Keratinocyte (primary cell): ENCODE data around the gene ERGIC1. TPM values are rescaled to one million over a fixed set of nuclear protein-coding genes. Genes with fewer than 3 reads are reported as not detected.

Source experiments
- DNase-seq: peaks from one replicate; pipeline ENCODE4 v3.0.0-alpha.2; 2011; ENCODE audit warnings: low read depth, missing footprints, low spot score
- FAIRE-seq: peaks from 2 replicates; lab custom pipeline; 2011; peaks lifted over from hg19 to GRCh38; lab: Jason Lieb, UNC
- H2AFZ ChIP-seq: 2 replicates; pipeline ENCODE4 v1.6.0; 2012; ENCODE audit warnings: low read length, control low read depth, inconsistent platforms; ENCODE audit not compliant: control insufficient read depth
- H3K27ac ChIP-seq: 2 replicates; pipeline ENCODE4 v1.5.1; 2011; ENCODE audit warnings: low read length; ENCODE audit not compliant: control insufficient read depth, insufficient read depth
- H3K27me3 ChIP-seq: 3 replicates; pipeline ENCODE4 v1.6.0; 2011; ENCODE audit warnings: low read length; ENCODE audit not compliant: control insufficient read depth, insufficient read depth; ENCODE audit errors: extremely low read depth
- H3K36me3 ChIP-seq, 2 experiments: 2 replicates in 1 of 2; 3 replicates in 1 of 2; pipeline ENCODE4 v1.5.1; 2011; ENCODE audit warnings: low read length in 2 of 2, mild to moderate bottlenecking in 1 of 2; ENCODE audit not compliant: control insufficient read depth in 2 of 2, insufficient read depth in 2 of 2; ENCODE audit errors: extremely low read depth in 1 of 2
- H3K4me1 ChIP-seq: 3 replicates; pipeline ENCODE4 v1.5.1; 2011; ENCODE audit warnings: low read length; ENCODE audit not compliant: control insufficient read depth, insufficient read depth; ENCODE audit errors: extremely low read depth
- H3K4me2 ChIP-seq: 3 replicates; pipeline ENCODE4 v1.6.0; 2011; ENCODE audit warnings: low read depth, low read length; ENCODE audit not compliant: control insufficient read depth, insufficient read depth; ENCODE audit errors: extremely low read depth
- H3K4me3 ChIP-seq, 3 experiments: fragments of 200-600 bp in 1 of 3; sonication (generic) in 1 of 3; 2 replicates in 2 of 3; 3 replicates in 1 of 3; pipeline ENCODE4 v1.5.1; 2011 to 2016; ENCODE audit warnings: low read length in 3 of 3, mild to moderate bottlenecking in 3 of 3, control low read depth in 2 of 3, inconsistent platforms in 1 of 3, low read depth in 1 of 3, mixed read lengths in 1 of 3, mixed run types in 1 of 3, moderate library complexity in 1 of 3; ENCODE audit not compliant: control insufficient read depth in 2 of 3, insufficient read depth in 2 of 3; ENCODE audit errors: extremely low read depth in 1 of 3
- H3K79me2 ChIP-seq: 2 replicates; pipeline ENCODE4 v1.6.0; 2012; ENCODE audit warnings: low read length; ENCODE audit not compliant: control insufficient read depth, insufficient read depth
- H3K9ac ChIP-seq: 3 replicates; pipeline ENCODE4 v1.6.0; 2011; ENCODE audit warnings: low read length; ENCODE audit not compliant: control insufficient read depth, insufficient read depth; ENCODE audit errors: extremely low read depth
- H3K9me1 ChIP-seq: 3 replicates; pipeline ENCODE4 v1.6.0; 2011; ENCODE audit warnings: low read length; ENCODE audit not compliant: control insufficient read depth, insufficient read depth; ENCODE audit errors: extremely low read depth
- H3K9me3 ChIP-seq: 2 replicates; pipeline ENCODE4 v1.5.1; 2012; ENCODE audit warnings: low read depth, low read length; ENCODE audit not compliant: control insufficient read depth
- H4K20me1 ChIP-seq: 3 replicates; pipeline ENCODE4 v1.6.0; 2011; ENCODE audit warnings: low read length; ENCODE audit not compliant: control insufficient read depth, insufficient read depth; ENCODE audit errors: extremely low read depth
- CTCF ChIP-seq, 3 experiments: IDR thresholded peaks in 1 of 3; conservative IDR thresholded peaks in 1 of 3; optimal IDR thresholded peaks in 1 of 3; 2 replicates in 2 of 3; 3 replicates in 1 of 3; pipeline versions ENCODE3 to v1.5.1; 2011; ENCODE audit warnings: low read length in 3 of 3, mild to moderate bottlenecking in 3 of 3, moderate library complexity in 2 of 3, control low read depth in 1 of 3, inconsistent platforms in 1 of 3; ENCODE audit not compliant: insufficient read depth in 2 of 3; ENCODE audit errors: extremely low read depth in 1 of 3
- EZH2 ChIP-seq: IDR thresholded peaks from one replicate; pipeline ENCODE4 v1.6.1; 2012; ENCODE audit warnings: inconsistent platforms, mild to moderate bottlenecking, low read length, moderate library complexity
- dilution Hi-C: fragments of 300-500 bp; cut with MboI; formaldehyde crosslinking; loops from one replicate; pipeline ENCODE4 v1.7.0; 2020; ENCODE audit warnings: low sequenced_read_pairs; ENCODE audit not compliant: extremely low pct_ligation_motif_present
- polyA plus RNA-seq, 5 experiments: library from polyadenylated mRNA; depleted of rRNA in 3 of 5; stranded (reverse) in 3 of 5; stranded (forward) in 1 of 5; unstranded in 1 of 5; fragments of >200 nt; gene quantifications; 1 replicate in 1 of 5; 2 replicates in 3 of 5; 3 replicates in 1 of 5; pipeline versions ENCODE4 v1.2.1 to v1.2.3, GENCODE V29; 2011 to 2012; ENCODE audit warnings: missing spikeins in 2 of 5, low read depth in 1 of 5, low replicate concordance in 1 of 5

The ERGIC1 gene
- polyA plus RNA-seq, 1 donor (not counting 4 experiments of a cell fraction or from before 2014, with no cell fraction given), result 93.4 TPM

- Histone ChIP-seq H3K4me2 (peak overlapping the region; percentile 18), H3K4me1 (peaks cover 62% of the 10 kb centered on the region), H3K79me2 (no peaks in the 10 kb centered on the region), H3K9ac (peak overlapping the region; percentile 97), H3K9me3 (no peaks in the 10 kb centered on the region), H3K27me3 (no peaks in the 10 kb centered on the region), H2AFZ (no peak overlapping the region), H3K36me3 (peaks cover 6 to 18% of the 10 kb centered on the region in 2 experiments), H3K4me3 (no peak overlapping the region), H4K20me1 (no peaks in the 10 kb centered on the region), H3K9me1 (no peaks in the 10 kb centered on the region), H3K27ac (peak overlapping the region; percentile 100)
- DNase-seq (no peak), FAIRE-seq (no peak)
- TF ChIP-seq CTCF (optimal IDR thresholded peaks at IDR 0.05 in 1 of 3, IDR thresholded peaks at IDR 0.05 in 1 of 3, conservative IDR thresholded peaks at IDR 0.05 in 1 of 3; ENCODE audit: extremely low read depth in 1 of 3, insufficient read depth in 2 of 3, low read length in 3 of 3), result no peak
- TF ChIP-seq EZH2, result no peak
- dilution Hi-C loops, result no loop called here
Observed at GRCh38 chr5:172902497-172903472, 68.7 kb downstream of the ERGIC1 start.

GRCh38 chr5:172903790-172904189 lies 69.7 kb downstream of the ERGIC1 start:
- Histone ChIP-seq H3K4me1 (peaks cover 62% of the 10 kb centered on the region), H2AFZ (no peak overlapping the region), H3K36me3 (peaks cover 5 to 14% of the 10 kb centered on the region in 2 experiments), H3K79me2 (no peaks in the 10 kb centered on the region), H3K4me2 (peak overlapping the region; percentile 66), H4K20me1 (no peaks in the 10 kb centered on the region), H3K9me3 (no peaks in the 10 kb centered on the region), H3K9me1 (no peaks in the 10 kb centered on the region), H3K4me3 (no peak overlapping the region), H3K9ac (peak overlapping the region; percentile 97), H3K27me3 (no peaks in the 10 kb centered on the region), H3K27ac (peak overlapping the region; percentile 100)
- dilution Hi-C loops, result no loop called here
- peak; percentile 95 for DNase-seq
- TF ChIP-seq CTCF (optimal IDR thresholded peaks at IDR 0.05 in 1 of 3, IDR thresholded peaks at IDR 0.05 in 1 of 3, conservative IDR thresholded peaks at IDR 0.05 in 1 of 3; ENCODE audit: extremely low read depth in 1 of 3, insufficient read depth in 2 of 3, low read length in 3 of 3) (no peak), EZH2 (no peak)
- peak; percentile 86 for FAIRE-seq
